Liver (tissue), 9 donors: ENCODE measurements around the gene TRIM9. TPM values are rescaled to one million over a fixed set of nuclear protein-coding genes. Genes with fewer than 3 reads are reported as not detected.

ENCODE experiments used
- DNase-seq: peaks from one replicate; pipeline ENCODE4 v3.0.0-alpha.2; 2017; ENCODE audit warnings: low spot score
- H3K27ac ChIP-seq, 2 donors: one replicate each; pipeline ENCODE4 v1.7.0; 2013; ENCODE audit warnings: inconsistent platforms in 2 of 2, low read length in 2 of 2, control low read depth in 1 of 2, low read depth in 1 of 2, mild to moderate bottlenecking in 1 of 2
- H3K27me3 ChIP-seq, 4 donors: one replicate each; pipeline versions ENCODE4 v1.6.1 to v1.7.0; 2013; ENCODE audit warnings: low read length in 3 of 4, inconsistent platforms in 1 of 4, mild to moderate bottlenecking in 1 of 4, moderate library complexity in 1 of 4; ENCODE audit not compliant: control insufficient read depth in 4 of 4, insufficient read depth in 4 of 4
- H3K36me3 ChIP-seq, 4 donors: one replicate each; pipeline versions ENCODE4 v1.6.1 to v1.7.0; 2013; ENCODE audit warnings: low read length in 3 of 4, mild to moderate bottlenecking in 3 of 4, low read depth in 1 of 4, moderate library complexity in 1 of 4; ENCODE audit not compliant: control insufficient read depth in 4 of 4, insufficient read depth in 3 of 4
- H3K4me1 ChIP-seq, 4 donors: one replicate each; pipeline versions ENCODE4 v1.6.1 to v1.7.0; 2013; ENCODE audit warnings: low read length in 3 of 4, mild to moderate bottlenecking in 3 of 4, moderate library complexity in 1 of 4; ENCODE audit not compliant: control insufficient read depth in 4 of 4, insufficient read depth in 4 of 4
- H3K4me3 ChIP-seq, 3 donors: one replicate each; pipeline versions ENCODE4 v1.6.1 to v1.7.0; 2013; ENCODE audit warnings: low read length in 3 of 3, control low read depth in 1 of 3, low read depth in 1 of 3, mild to moderate bottlenecking in 1 of 3
- H3K9ac ChIP-seq, 2 donors: one replicate each; pipeline ENCODE4 v1.7.0; 2013; ENCODE audit warnings: low read length in 2 of 2, mild to moderate bottlenecking in 2 of 2, moderate library complexity in 2 of 2, control low read depth in 1 of 2, low read depth in 1 of 2
- H3K9me3 ChIP-seq, 4 donors: one replicate each; pipeline versions ENCODE4 v1.6.1 to v1.7.0; 2013; ENCODE audit warnings: low read length in 3 of 4; ENCODE audit not compliant: control insufficient read depth in 4 of 4
- EGR1 ChIP-seq, 2 donors: IDR thresholded peaks; 2 replicates each; pipeline ENCODE4 v1.6.1; 2016 to 2018; ENCODE audit warnings: antibody characterized with exemption in 2 of 2, low read depth in 2 of 2
- FOXA1 ChIP-seq: IDR thresholded peaks from 2 replicates; pipeline ENCODE4 v1.6.1; 2016; ENCODE audit warnings: antibody characterized with exemption
- FOXA2 ChIP-seq: IDR thresholded peaks from 2 replicates; pipeline ENCODE4 v1.6.1; 2016; ENCODE audit warnings: antibody characterized with exemption
- GABPA ChIP-seq, 2 donors: IDR thresholded peaks in 1 of 2; conservative IDR thresholded peaks in 1 of 2; 2 replicates each; pipeline ENCODE4 v1.6.1; 2016; ENCODE audit warnings: antibody characterized with exemption in 2 of 2, mild to moderate bottlenecking in 1 of 2, moderate library complexity in 1 of 2
- HNF4A ChIP-seq, 2 donors: conservative IDR thresholded peaks; 2 replicates each; pipeline ENCODE4 v1.6.1; 2016; ENCODE audit warnings: antibody characterized with exemption in 2 of 2, mild to moderate bottlenecking in 2 of 2
- JUND ChIP-seq, 2 donors: IDR thresholded peaks; 2 replicates each; pipeline ENCODE4 v1.6.1; 2016; ENCODE audit warnings: antibody characterized with exemption in 2 of 2
- NR2F2 ChIP-seq: IDR thresholded peaks from 2 replicates; pipeline ENCODE4 v1.6.1; 2016; ENCODE audit warnings: antibody characterized with exemption
- RAD21 ChIP-seq, 2 donors: IDR thresholded peaks; 2 replicates each; pipeline ENCODE4 v1.6.1; 2016; ENCODE audit warnings: antibody characterized with exemption in 2 of 2, mild to moderate bottlenecking in 2 of 2
- RXRA ChIP-seq, 2 donors: IDR thresholded peaks; 2 replicates each; pipeline ENCODE4 v1.6.1; 2017 to 2018; ENCODE audit warnings: antibody characterized with exemption in 2 of 2, mild to moderate bottlenecking in 1 of 2
- SP1 ChIP-seq: IDR thresholded peaks from 2 replicates; pipeline ENCODE4 v1.6.1; 2018; ENCODE audit warnings: antibody characterized with exemption, mild to moderate bottlenecking
- TAF1 ChIP-seq: conservative IDR thresholded peaks from 2 replicates; pipeline ENCODE4 v1.6.1; 2016; ENCODE audit warnings: antibody characterized with exemption, mild to moderate bottlenecking
- YY1 ChIP-seq: IDR thresholded peaks from 2 replicates; pipeline ENCODE4 v1.6.1; 2016; ENCODE audit warnings: antibody characterized with exemption, mild to moderate bottlenecking
- WGBS: extraction: QIAGEN DNeasy Blood & Tissue Kit; methylation state at CpG from one replicate; pipeline ENCODE4 v1.1.7; 2013; 5-methylcytosine and 5-hydroxymethylcytosine counted together
- polyA plus RNA-seq, 2 donors: library from polyadenylated mRNA; stranded (reverse) in 1 of 2; unstranded in 1 of 2; fragments of 200-250 nt in 1 of 2; fragments of >200 nt in 1 of 2; fragmentation: Nextera tagmentation in 1 of 2; extraction: Ambion mirVana in 1 of 2; gene quantifications; one replicate each; pipeline versions ENCODE4 v1.2.1 to v1.2.3, GENCODE V29; 2013 to 2015
- total RNA-seq, 2 donors: library from RNA; depleted of rRNA; stranded (reverse); fragments of >200 nt; gene quantifications; one replicate each; pipeline ENCODE4 v1.2.3, GENCODE V29; 2014
- TF ChIP-seq, protein P1 (sequence below): IDR thresholded peaks from 2 replicates; pipeline ENCODE4 v1.6.1; 2016; ENCODE audit warnings: antibody characterized with exemption
- TF ChIP-seq, protein P2 (sequence below): IDR thresholded peaks from 2 replicates; pipeline ENCODE4 v1.6.1; 2016; ENCODE audit warnings: antibody characterized with exemption
- TF ChIP-seq, protein P3 (sequence below): fragments of 150-350 bp; IDR thresholded peaks from 2 replicates; pipeline ENCODE4 v1.5.1; 2017; ENCODE audit warnings: improper control_type of control experiment, low read depth, low read length; ENCODE audit not compliant: missing input control
- TF ChIP-seq, protein P4 (sequence below): IDR thresholded peaks from 2 replicates; pipeline ENCODE4 v1.6.1; 2016; ENCODE audit warnings: antibody characterized with exemption, mild to moderate bottlenecking
- donor health status: healthy.
- donor health status: healthy.
- donor health status: healthy.
- donor health status: healthy.
- donor health status: healthy.

Gene TRIM9
- total and polyA plus RNA-seq, 4 donors: 0.09 to 1.6 (median 0.18) TPM

DNA sequence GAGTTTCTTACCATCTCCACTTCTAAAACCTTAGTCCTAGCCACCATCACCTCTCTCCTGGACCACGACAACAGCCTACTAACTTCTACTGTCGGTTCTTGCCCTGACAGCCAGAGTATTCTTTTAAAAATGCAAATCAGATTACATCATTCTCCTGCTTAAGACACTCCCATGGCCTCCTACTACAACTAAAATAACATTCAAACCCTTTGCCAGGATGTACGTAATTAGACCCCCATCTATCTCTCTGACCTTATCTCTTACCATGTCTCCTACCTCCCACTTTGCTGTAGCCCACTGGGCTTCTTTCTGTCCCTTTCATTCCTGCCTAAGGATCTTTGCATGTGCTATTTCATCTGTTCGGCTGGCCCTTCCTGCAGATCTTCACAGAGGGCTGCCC lies 27.6 kb downstream of the TRIM9 start:
- H3K36me3 ChIP-seq: no peaks in the 10 kb centered on the region
- H3K27me3 ChIP-seq: no peaks in the 10 kb centered on the region
- H3K27ac ChIP-seq: no peak overlapping the region
- WGBS: 79% methylated on average over 4 of the region's 4 CpGs
- no peaks in the 10 kb centered on the region for H3K4me1 ChIP-seq
- DNase-seq: no peak
- H3K4me3 ChIP-seq: no peak overlapping the region
- H3K9me3 ChIP-seq: peaks cover 0 to 5% (median 0%) of the 10 kb centered on the region in 4 donors
- TF ChIP-seq, protein P1, sequence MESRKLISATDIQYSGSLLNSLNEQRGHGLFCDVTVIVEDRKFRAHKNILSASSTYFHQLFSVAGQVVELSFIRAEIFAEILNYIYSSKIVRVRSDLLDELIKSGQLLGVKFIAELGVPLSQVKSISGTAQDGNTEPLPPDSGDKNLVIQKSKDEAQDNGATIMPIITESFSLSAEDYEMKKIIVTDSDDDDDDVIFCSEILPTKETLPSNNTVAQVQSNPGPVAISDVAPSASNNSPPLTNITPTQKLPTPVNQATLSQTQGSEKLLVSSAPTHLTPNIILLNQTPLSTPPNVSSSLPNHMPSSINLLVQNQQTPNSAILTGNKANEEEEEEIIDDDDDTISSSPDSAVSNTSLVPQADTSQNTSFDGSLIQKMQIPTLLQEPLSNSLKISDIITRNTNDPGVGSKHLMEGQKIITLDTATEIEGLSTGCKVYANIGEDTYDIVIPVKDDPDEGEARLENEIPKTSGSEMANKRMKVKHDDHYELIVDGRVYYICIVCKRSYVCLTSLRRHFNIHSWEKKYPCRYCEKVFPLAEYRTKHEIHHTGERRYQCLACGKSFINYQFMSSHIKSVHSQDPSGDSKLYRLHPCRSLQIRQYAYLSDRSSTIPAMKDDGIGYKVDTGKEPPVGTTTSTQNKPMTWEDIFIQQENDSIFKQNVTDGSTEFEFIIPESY: no peak
- TF ChIP-seq FOXA1 (no peak), JUND (IDR thresholded peaks at IDR 0.05) (no peak), TAF1 (no peak), SP1 (no peak), NR2F2 (no peak), HNF4A (conservative IDR thresholded peaks at IDR 0.05) (no peak), RAD21 (IDR thresholded peaks at IDR 0.05) (no peak)
- no peak overlapping the region for H3K9ac ChIP-seq

DNA sequence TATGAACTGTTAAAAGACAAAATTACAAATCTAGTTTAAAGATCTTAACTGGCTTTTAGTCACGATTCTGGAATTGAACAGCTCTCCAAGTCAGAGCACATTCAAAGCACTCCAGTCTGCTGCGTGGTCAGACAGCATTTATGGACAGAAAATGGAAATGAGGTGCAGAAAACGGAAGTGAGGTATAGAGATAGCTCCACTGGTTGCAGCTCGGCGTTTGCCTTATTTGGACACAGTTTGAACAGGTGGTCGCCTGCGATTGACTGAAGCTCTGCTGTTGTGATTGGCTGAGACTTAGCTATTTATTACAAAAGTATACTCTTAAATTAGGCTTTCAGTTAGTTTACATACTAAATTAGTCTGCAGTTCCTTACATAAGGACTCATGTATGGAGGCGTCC lies 28.3 kb downstream of the TRIM9 start:
- TF ChIP-seq, protein P1: no peak
- TF ChIP-seq, protein P2, sequence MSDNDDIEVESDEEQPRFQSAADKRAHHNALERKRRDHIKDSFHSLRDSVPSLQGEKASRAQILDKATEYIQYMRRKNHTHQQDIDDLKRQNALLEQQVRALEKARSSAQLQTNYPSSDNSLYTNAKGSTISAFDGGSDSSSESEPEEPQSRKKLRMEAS: no peak
- TF ChIP-seq, protein P3, sequence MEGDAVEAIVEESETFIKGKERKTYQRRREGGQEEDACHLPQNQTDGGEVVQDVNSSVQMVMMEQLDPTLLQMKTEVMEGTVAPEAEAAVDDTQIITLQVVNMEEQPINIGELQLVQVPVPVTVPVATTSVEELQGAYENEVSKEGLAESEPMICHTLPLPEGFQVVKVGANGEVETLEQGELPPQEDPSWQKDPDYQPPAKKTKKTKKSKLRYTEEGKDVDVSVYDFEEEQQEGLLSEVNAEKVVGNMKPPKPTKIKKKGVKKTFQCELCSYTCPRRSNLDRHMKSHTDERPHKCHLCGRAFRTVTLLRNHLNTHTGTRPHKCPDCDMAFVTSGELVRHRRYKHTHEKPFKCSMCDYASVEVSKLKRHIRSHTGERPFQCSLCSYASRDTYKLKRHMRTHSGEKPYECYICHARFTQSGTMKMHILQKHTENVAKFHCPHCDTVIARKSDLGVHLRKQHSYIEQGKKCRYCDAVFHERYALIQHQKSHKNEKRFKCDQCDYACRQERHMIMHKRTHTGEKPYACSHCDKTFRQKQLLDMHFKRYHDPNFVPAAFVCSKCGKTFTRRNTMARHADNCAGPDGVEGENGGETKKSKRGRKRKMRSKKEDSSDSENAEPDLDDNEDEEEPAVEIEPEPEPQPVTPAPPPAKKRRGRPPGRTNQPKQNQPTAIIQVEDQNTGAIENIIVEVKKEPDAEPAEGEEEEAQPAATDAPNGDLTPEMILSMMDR: no peak
- TF ChIP-seq, protein P4, sequence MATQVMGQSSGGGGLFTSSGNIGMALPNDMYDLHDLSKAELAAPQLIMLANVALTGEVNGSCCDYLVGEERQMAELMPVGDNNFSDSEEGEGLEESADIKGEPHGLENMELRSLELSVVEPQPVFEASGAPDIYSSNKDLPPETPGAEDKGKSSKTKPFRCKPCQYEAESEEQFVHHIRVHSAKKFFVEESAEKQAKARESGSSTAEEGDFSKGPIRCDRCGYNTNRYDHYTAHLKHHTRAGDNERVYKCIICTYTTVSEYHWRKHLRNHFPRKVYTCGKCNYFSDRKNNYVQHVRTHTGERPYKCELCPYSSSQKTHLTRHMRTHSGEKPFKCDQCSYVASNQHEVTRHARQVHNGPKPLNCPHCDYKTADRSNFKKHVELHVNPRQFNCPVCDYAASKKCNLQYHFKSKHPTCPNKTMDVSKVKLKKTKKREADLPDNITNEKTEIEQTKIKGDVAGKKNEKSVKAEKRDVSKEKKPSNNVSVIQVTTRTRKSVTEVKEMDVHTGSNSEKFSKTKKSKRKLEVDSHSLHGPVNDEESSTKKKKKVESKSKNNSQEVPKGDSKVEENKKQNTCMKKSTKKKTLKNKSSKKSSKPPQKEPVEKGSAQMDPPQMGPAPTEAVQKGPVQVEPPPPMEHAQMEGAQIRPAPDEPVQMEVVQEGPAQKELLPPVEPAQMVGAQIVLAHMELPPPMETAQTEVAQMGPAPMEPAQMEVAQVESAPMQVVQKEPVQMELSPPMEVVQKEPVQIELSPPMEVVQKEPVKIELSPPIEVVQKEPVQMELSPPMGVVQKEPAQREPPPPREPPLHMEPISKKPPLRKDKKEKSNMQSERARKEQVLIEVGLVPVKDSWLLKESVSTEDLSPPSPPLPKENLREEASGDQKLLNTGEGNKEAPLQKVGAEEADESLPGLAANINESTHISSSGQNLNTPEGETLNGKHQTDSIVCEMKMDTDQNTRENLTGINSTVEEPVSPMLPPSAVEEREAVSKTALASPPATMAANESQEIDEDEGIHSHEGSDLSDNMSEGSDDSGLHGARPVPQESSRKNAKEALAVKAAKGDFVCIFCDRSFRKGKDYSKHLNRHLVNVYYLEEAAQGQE: no peak
- TF ChIP-seq RAD21 (IDR thresholded peaks at IDR 0.05): no peak
- no peak for TF ChIP-seq RXRA (IDR thresholded peaks at IDR 0.05)
- TF ChIP-seq TAF1: no peak
- TF ChIP-seq EGR1 (IDR thresholded peaks at IDR 0.05; ENCODE audit: low read depth in 2 of 2): no peak
- TF ChIP-seq HNF4A (conservative IDR thresholded peaks at IDR 0.05): no peak
- no peak for TF ChIP-seq YY1
- TF ChIP-seq NR2F2: no peak
- TF ChIP-seq JUND (IDR thresholded peaks at IDR 0.05): no peak
- no peak for TF ChIP-seq SP1
- no peak for TF ChIP-seq FOXA2
- TF ChIP-seq GABPA (IDR thresholded peaks at IDR 0.05 in 1 of 2, conservative IDR thresholded peaks at IDR 0.05 in 1 of 2): no peak
- no peaks in the 10 kb centered on the region for H3K4me1 ChIP-seq
- whole genome bisulfite sequencing: 92% methylated on average over 8 of the region's 8 CpGs
- H3K36me3 ChIP-seq: no peaks in the 10 kb centered on the region
- DNase-seq: no peak
- no peak overlapping the region for H3K9ac ChIP-seq
- peaks cover 0 to 5% (median 0%) of the 10 kb centered on the region in 4 donors for H3K9me3 ChIP-seq
- H3K4me3 ChIP-seq: no peak overlapping the region
- no peak overlapping the region for H3K27ac ChIP-seq
- no peaks in the 10 kb centered on the region for H3K27me3 ChIP-seq
